Measurements from ENCODE around the gene SCYL1. TPM values are rescaled to one million over a fixed set of nuclear protein-coding genes. Genes with fewer than 3 reads are reported as not detected.
A peak's percentile ranks its signal among the peaks of the same experiment; 100 is the strongest.

Gene SCYL1
- total RNA-seq, 1 experiment from 2014 or later = 54.7 TPM

DNA sequence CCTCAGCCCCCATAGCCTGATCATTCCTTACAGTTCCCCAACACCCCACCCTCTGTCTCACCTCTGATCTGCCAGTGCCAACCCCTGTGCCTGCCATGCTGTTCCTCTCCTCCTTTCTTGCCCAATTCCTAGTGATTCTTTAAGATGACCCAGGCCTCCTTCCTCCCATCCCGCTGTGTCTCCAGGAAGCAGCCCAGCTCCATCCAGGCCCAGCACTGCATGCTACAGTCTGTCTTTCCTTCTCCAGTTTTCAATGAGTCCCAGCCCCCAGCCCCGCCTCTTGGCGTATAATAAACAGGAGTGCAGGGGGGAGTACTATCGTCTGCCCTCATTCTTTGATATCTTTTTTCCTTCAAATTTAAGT, 21.0 kb downstream of the SCYL1 start:
- no peaks in the 10 kb centered on the region for H3K79me1 ChIP-seq (ENCODE audit: insufficient read depth, low read depth, low read length, poor library complexity, severe bottlenecking)
- DNase-seq = no peak
- H3K4me1 ChIP-seq (ENCODE audit: insufficient read depth, low read length) = no peaks in the 10 kb centered on the region
- H3K56ac ChIP-seq (ENCODE audit: insufficient read length, low read depth, low read length) = no peak overlapping the region
- peaks cover 2% of the 10 kb centered on the region for H4K20me1 ChIP-seq (ENCODE audit: control insufficient read depth, insufficient read depth, insufficient read length)
- no peaks in the 10 kb centered on the region; a peak in 1 of 7 replicates for H3K36me3 Mint-ChIP-seq (ENCODE audit: insufficient read depth in 1 of 3, low read depth in 3 of 3)
- H3K23ac ChIP-seq (ENCODE audit: insufficient read length, low read depth, low read length) = no peak overlapping the region
- H3T11ph ChIP-seq (ENCODE audit: low read length) = no peak overlapping the region
- H3K4me1 Mint-ChIP-seq = peaks cover 13 to 30% of the 10 kb centered on the region in 2 experiments
- H2BK120ac ChIP-seq (ENCODE audit: low read depth, low read length, poor library complexity, severe bottlenecking) = no peak overlapping the region
- no peak overlapping the region for H2AK5ac ChIP-seq (ENCODE audit: insufficient read length, low read length)
- TF ChIP-seq, protein P1, sequence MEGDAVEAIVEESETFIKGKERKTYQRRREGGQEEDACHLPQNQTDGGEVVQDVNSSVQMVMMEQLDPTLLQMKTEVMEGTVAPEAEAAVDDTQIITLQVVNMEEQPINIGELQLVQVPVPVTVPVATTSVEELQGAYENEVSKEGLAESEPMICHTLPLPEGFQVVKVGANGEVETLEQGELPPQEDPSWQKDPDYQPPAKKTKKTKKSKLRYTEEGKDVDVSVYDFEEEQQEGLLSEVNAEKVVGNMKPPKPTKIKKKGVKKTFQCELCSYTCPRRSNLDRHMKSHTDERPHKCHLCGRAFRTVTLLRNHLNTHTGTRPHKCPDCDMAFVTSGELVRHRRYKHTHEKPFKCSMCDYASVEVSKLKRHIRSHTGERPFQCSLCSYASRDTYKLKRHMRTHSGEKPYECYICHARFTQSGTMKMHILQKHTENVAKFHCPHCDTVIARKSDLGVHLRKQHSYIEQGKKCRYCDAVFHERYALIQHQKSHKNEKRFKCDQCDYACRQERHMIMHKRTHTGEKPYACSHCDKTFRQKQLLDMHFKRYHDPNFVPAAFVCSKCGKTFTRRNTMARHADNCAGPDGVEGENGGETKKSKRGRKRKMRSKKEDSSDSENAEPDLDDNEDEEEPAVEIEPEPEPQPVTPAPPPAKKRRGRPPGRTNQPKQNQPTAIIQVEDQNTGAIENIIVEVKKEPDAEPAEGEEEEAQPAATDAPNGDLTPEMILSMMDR (conservative IDR thresholded peaks at IDR 0.05) = no peak
- H2AFZ ChIP-seq (ENCODE audit: low read length) = no peak overlapping the region
- H3K27ac Mint-ChIP-seq = no peak overlapping the region
- H2BK12ac ChIP-seq (ENCODE audit: insufficient read length, low read depth, low read length) = no peak overlapping the region
- no peak overlapping the region for H3K9ac ChIP-seq (ENCODE audit: extremely low read depth, insufficient read length, low read length)
- H3K4me3 Mint-ChIP-seq = peak overlapping the region; percentile 57 to 73
- H3K18ac ChIP-seq (ENCODE audit: insufficient read length, low read depth, low read length) = no peak overlapping the region
- H3K4ac ChIP-seq (ENCODE audit: low read depth, low read length) = no peak overlapping the region
- H3K9me3 Mint-ChIP-seq = peaks cover 0 to 2% of the 10 kb centered on the region in 2 experiments; a peak in 1 of 5 replicates
- H2BK5ac ChIP-seq (ENCODE audit: insufficient read length, low read length) = no peak overlapping the region
- H3K27me3 Mint-ChIP-seq (ENCODE audit: low read depth) = peaks cover 79% of the 10 kb centered on the region
- no peak overlapping the region for H4K91ac ChIP-seq (ENCODE audit: insufficient read length, low read depth, low read length)
- WGBS (ENCODE audit: extremely low coverage, insufficient read length, low lambda C conversion rate) = no CpG with 5 or more reads among the region's 4 CpGs
- no peaks in the 10 kb centered on the region for H3K79me2 ChIP-seq (ENCODE audit: insufficient read depth, low read length)
- no peak overlapping the region for H2BK15ac ChIP-seq (ENCODE audit: low read depth, low read length)
- no peaks in the 10 kb centered on the region for H3K9me3 ChIP-seq (ENCODE audit: control insufficient read depth, low read depth, low read length)
- H3K27me3 ChIP-seq (ENCODE audit: insufficient read depth, low read length) = peaks cover 4% of the 10 kb centered on the region; the same call in 1 of the 2 replicates
- no peak overlapping the region for H2BK20ac ChIP-seq (ENCODE audit: low read depth, low read length, poor library complexity, severe bottlenecking)
- peaks cover 2% of the 10 kb centered on the region for H3K23me2 ChIP-seq (ENCODE audit: insufficient read length, low read depth, low read length, poor library complexity, severe bottlenecking)
- no peak overlapping the region for H4K5ac ChIP-seq (ENCODE audit: insufficient read length, low read depth, low read length)
- no peak overlapping the region for H3K27ac ChIP-seq (ENCODE audit: insufficient read length, low read depth, low read length)
- H3K14ac ChIP-seq (ENCODE audit: insufficient read depth, low read length) = no peak overlapping the region
- H4K8ac ChIP-seq (replicated peaks; ENCODE audit: insufficient read length, low read depth, low read length) = no peak overlapping the region
- peak overlapping the region; percentile 33 for H3K4me2 ChIP-seq (ENCODE audit: insufficient read depth, insufficient read length, low read length)
